Mesendoderm (in vitro differentiated cells): ENCODE measurements around the gene ABLIM3.

Experiments
- DNase-seq: peaks from one replicate; pipeline ENCODE4 v3.0.0; 2013
- H2AK5ac ChIP-seq: 2 replicates; pipeline ENCODE4 v1.6.1; 2013; ENCODE audit warnings: low read length, inconsistent platforms
- H2BK120ac ChIP-seq: 2 replicates; pipeline ENCODE4 v1.6.1; 2013; ENCODE audit warnings: low read depth, mild to moderate bottlenecking, low read length, moderate library complexity, mixed read lengths
- H2BK15ac ChIP-seq: replicated peaks from 2 replicates; pipeline ENCODE4 v1.6.1; 2013; ENCODE audit warnings: low read depth, mild to moderate bottlenecking, moderate library complexity
- H2BK5ac ChIP-seq: 2 replicates; pipeline ENCODE4 v1.6.1; 2013; ENCODE audit warnings: low read length, inconsistent platforms
- H3K18ac ChIP-seq: 2 replicates; pipeline ENCODE4 v1.6.1; 2013; ENCODE audit warnings: mild to moderate bottlenecking, low read length, mixed read lengths
- H3K23ac ChIP-seq: one replicate; pipeline ENCODE4 v1.6.1; 2013; ENCODE audit warnings: low read length
- H3K27ac ChIP-seq: 2 replicates; pipeline ENCODE4 v1.5.1; 2013; ENCODE audit warnings: low read depth, mild to moderate bottlenecking, inconsistent platforms, low read length, moderate library complexity
- H3K27me3 ChIP-seq: 2 replicates; pipeline ENCODE4 v1.6.1; 2013; ENCODE audit warnings: low read length, control low read depth, mild to moderate bottlenecking, inconsistent platforms; ENCODE audit not compliant: insufficient read depth, poor library complexity
- H3K36me3 ChIP-seq: 2 replicates; pipeline ENCODE4 v1.6.1; 2013; ENCODE audit warnings: low read length, inconsistent platforms; ENCODE audit not compliant: control insufficient read depth, insufficient read depth
- H3K4ac ChIP-seq: one replicate; pipeline ENCODE4 v1.6.1; 2013; ENCODE audit warnings: low read depth, mild to moderate bottlenecking, low read length, moderate library complexity
- H3K4me1 ChIP-seq: 2 replicates; pipeline ENCODE4 v1.6.1; 2013; ENCODE audit warnings: low read depth, low read length, inconsistent platforms; ENCODE audit not compliant: control insufficient read depth
- H3K4me2 ChIP-seq: 2 replicates; pipeline ENCODE4 v1.6.1; 2013; ENCODE audit warnings: low read length
- H3K4me3 ChIP-seq: 2 replicates; pipeline ENCODE4 v1.5.1; 2013; ENCODE audit warnings: mild to moderate bottlenecking, low read length
- H3K56ac ChIP-seq: one replicate; pipeline ENCODE4 v1.6.1; 2013; ENCODE audit warnings: low read length
- H3K79me1 ChIP-seq: 2 replicates; pipeline ENCODE4 v1.6.1; 2013; ENCODE audit warnings: low read length, inconsistent platforms
- H3K79me2 ChIP-seq: 2 replicates; pipeline ENCODE4 v1.6.1; 2013; ENCODE audit warnings: mild to moderate bottlenecking, low read length; ENCODE audit not compliant: control insufficient read depth, insufficient read depth
- H3K9ac ChIP-seq: 2 replicates; pipeline ENCODE4 v1.6.1; 2013; ENCODE audit warnings: low read length, inconsistent platforms
- H4K5ac ChIP-seq: one replicate; pipeline ENCODE4 v1.6.1; 2013; ENCODE audit warnings: low read length
- H4K8ac ChIP-seq: one replicate; pipeline ENCODE4 v1.6.1; 2013; ENCODE audit warnings: low read depth, mild to moderate bottlenecking, control low read depth, low read length, moderate library complexity
- WGBS: extraction: QIAGEN DNeasy Blood & Tissue Kit; methylation state at CpG from one replicate; pipeline ENCODE4 v1.1.7; 2013; ENCODE audit warnings: low lambda C conversion rate, missing lambda C conversion rate; ENCODE audit not compliant: insufficient coverage; ENCODE audit errors: extremely low coverage; 5-methylcytosine and 5-hydroxymethylcytosine counted together

The ABLIM3 gene

DNA sequence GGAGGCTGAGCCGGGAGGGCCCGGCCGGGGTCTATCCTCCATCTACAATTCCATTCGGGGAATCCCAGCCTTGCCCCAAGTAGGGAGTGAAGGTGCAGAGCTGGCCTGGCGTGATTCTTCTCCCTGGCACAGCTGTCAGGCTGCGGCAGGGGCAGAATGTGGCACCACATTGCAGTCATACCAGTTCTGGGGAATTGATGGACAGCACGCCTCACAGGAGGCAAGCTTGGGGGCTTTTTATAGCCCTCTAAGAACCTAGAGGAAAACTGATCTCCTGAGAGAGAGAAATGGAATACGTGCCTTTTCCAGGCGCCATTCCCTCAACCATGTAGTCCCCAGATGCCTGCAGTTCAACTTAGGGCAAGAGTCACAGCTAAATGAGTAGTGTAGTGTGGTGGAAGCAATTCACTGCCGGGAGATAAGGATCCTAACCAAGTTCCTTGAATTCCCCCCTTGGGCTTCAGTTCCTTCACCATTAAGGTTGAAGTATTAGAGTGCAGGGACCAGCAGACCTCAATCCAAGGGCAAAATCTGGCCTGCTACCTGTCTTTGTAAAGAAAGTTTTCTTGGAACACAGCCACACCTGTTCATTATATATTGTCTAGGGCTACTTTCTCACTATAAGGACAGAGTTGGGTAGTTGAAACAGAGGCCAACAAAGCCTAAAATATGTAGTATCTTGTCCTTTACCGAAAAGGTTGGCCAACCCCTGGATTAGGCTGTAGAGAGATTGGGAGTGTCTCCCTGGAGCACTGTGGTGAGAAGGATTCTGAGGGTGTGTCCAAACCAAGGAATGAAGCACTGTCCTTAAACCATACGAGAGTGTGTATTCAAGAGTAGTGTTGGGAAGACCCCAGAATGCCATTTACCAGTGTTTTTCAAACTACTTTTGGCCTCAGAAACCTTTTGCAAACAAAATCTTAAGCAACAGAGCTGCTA, 141.0 kb downstream of the ABLIM3 start:
- no peak overlapping the region for H2BK15ac ChIP-seq

DNA sequence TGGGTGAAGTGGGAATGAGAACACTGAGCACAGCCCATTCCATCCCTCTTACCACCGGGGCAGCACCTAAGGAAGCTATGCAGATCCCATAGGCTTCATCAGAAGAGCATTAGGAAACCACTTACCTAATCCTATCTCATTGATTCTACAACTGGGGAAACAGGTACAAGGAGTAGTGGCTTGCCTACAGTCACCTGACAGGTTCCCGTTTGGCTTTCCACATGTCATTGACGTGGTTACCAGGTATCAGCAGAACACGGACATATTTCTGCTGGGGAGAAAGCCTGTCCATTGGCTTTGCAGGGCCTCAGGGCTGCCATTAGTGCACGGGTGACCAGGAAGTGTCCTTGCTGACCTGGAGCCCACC, 141.7 kb downstream of the ABLIM3 start:
- no peak overlapping the region for H3K23ac ChIP-seq
- no peaks in the 10 kb centered on the region for H3K79me2 ChIP-seq
- H3K4me1 ChIP-seq: no peaks in the 10 kb centered on the region

More for the DNA sequence above, 141.0 kb downstream of the ABLIM3 start:
- Histone ChIP-seq H3K4me1 (no peaks in the 10 kb centered on the region), H2BK120ac (no peak overlapping the region), H3K27ac (no peak overlapping the region), H3K23ac (no peak overlapping the region), H3K36me3 (no peaks in the 10 kb centered on the region), H3K4me2 (no peak overlapping the region), H4K8ac (no peak overlapping the region), H3K4ac (no peak overlapping the region), H3K9ac (no peak overlapping the region), H2BK5ac (no peak overlapping the region), H3K27me3 (no peaks in the 10 kb centered on the region), H3K79me2 (no peaks in the 10 kb centered on the region), H3K4me3 (no peak overlapping the region), H4K5ac (no peak overlapping the region), H3K79me1 (no peaks in the 10 kb centered on the region), H3K18ac (no peak overlapping the region), H3K56ac (no peak overlapping the region), H2AK5ac (no peak overlapping the region)
- DNase-seq: no peak
- WGBS: no CpG with 5 or more reads among the region's 12 CpGs

DNA sequence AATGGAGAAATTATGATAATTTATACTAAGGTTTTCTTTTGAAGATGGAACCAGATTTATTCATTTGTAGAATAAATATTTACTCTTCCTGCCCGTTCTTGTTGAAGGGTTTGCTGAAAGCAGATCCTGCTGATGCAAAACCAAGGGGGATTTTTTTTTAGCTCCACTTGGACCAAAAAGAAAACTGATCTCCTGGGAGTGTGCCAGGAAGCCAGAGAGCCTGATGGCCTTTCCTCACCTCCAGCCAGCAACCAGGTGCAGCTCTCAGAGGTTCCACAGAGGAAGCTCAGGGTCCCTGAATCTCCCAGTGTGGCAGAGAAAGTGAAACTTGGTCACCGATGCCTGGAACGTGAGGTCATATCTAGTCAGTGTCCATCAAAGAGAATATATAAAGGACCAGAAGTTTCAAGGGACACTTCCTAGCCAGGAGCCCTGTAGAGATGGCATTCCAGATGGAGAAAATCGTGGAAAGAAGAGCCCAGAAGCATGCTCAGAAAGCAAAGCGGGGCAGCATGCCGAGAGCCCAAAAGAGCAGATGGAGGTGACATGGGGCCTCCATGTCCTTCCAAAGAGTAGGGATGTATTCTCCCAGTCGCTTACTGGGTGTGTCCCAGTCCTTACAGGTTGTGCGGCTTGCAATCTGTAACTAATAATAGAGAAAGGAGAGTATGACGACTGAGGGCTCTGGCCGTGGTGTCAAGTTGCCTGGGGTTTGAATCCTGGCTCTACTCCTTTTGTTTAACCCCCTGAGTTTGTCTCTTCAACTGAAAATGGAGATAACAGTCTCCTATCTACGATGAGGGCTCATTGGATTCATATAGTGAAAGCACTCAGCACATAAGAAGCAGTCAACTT, 142.6 kb downstream of the ABLIM3 start:
- H2AK5ac ChIP-seq: no peak overlapping the region
- H4K5ac ChIP-seq: no peak overlapping the region
- no peak overlapping the region for H3K4ac ChIP-seq
- no peak overlapping the region for H3K23ac ChIP-seq
- WGBS: no CpG with 5 or more reads among the region's 11 CpGs
- no peaks in the 10 kb centered on the region for H3K27me3 ChIP-seq
- H4K8ac ChIP-seq: no peak overlapping the region
- H2BK15ac ChIP-seq: no peak overlapping the region
- no peaks in the 10 kb centered on the region for H3K4me1 ChIP-seq
- no peak overlapping the region for H3K4me3 ChIP-seq
- no peak for DNase-seq
- no peaks in the 10 kb centered on the region for H3K79me1 ChIP-seq
- H2BK5ac ChIP-seq: no peak overlapping the region
- H3K36me3 ChIP-seq: no peaks in the 10 kb centered on the region
- no peak overlapping the region for H3K27ac ChIP-seq
- no peak overlapping the region for H3K4me2 ChIP-seq
- H3K9ac ChIP-seq: no peak overlapping the region
- H2BK120ac ChIP-seq: no peak overlapping the region
- H3K56ac ChIP-seq: no peak overlapping the region
- H3K79me2 ChIP-seq: no peaks in the 10 kb centered on the region
- H3K18ac ChIP-seq: no peak overlapping the region

More for the DNA sequence above, 141.7 kb downstream of the ABLIM3 start:
- H3K4me2 ChIP-seq: no peak overlapping the region
- H2BK120ac ChIP-seq: no peak overlapping the region
- no peak overlapping the region for H4K5ac ChIP-seq
- no CpG with 5 or more reads among the region's 5 CpGs for WGBS
- H3K9ac ChIP-seq: no peak overlapping the region
- no peak overlapping the region for H2BK5ac ChIP-seq
- no peak overlapping the region for H2AK5ac ChIP-seq
- H3K27me3 ChIP-seq: no peaks in the 10 kb centered on the region
- H3K4ac ChIP-seq: no peak overlapping the region
- no peak for DNase-seq
- H4K8ac ChIP-seq: no peak overlapping the region
- no peak overlapping the region for H3K27ac ChIP-seq
- H3K56ac ChIP-seq: no peak overlapping the region
- H3K18ac ChIP-seq: no peak overlapping the region
- H2BK15ac ChIP-seq: no peak overlapping the region
- no peaks in the 10 kb centered on the region for H3K36me3 ChIP-seq
- no peak overlapping the region for H3K4me3 ChIP-seq
- H3K79me1 ChIP-seq: no peaks in the 10 kb centered on the region

DNA sequence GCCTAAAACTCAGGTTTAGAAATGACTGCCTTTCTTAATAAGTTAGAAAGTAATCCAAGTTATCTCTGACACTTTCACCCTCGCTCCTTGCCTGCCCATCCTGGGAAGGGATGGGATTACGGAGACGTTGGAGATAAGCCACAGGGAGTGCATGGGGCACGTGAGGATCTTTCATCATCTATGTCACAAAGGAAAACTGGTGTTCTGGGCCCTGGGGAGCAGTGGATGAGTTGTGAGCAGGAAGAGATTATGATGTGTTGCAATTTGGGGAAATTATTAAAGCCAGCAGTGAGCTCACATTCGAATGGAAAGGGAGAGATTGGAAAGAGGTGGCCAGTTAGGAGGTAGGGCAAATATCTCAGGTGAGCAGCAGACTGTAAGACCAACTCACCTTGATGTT, 143.2 kb downstream of the ABLIM3 start:
- Histone ChIP-seq H3K79me1 (no peaks in the 10 kb centered on the region), H3K4me2 (no peak overlapping the region), H3K4me1 (no peaks in the 10 kb centered on the region), H3K27me3 (no peaks in the 10 kb centered on the region), H3K36me3 (no peaks in the 10 kb centered on the region), H3K4me3 (no peak overlapping the region), H3K79me2 (no peaks in the 10 kb centered on the region), H4K8ac (no peak overlapping the region), H3K27ac (no peak overlapping the region), H2BK120ac (no peak overlapping the region), H3K18ac (no peak overlapping the region), H2AK5ac (no peak overlapping the region), H4K5ac (no peak overlapping the region), H3K9ac (no peak overlapping the region), H2BK15ac (no peak overlapping the region), H3K23ac (no peak overlapping the region), H2BK5ac (no peak overlapping the region), H3K56ac (no peak overlapping the region), H3K4ac (no peak overlapping the region)
- peak; percentile 59 for DNase-seq
- no CpG with 5 or more reads among the region's 5 CpGs for WGBS

DNA sequence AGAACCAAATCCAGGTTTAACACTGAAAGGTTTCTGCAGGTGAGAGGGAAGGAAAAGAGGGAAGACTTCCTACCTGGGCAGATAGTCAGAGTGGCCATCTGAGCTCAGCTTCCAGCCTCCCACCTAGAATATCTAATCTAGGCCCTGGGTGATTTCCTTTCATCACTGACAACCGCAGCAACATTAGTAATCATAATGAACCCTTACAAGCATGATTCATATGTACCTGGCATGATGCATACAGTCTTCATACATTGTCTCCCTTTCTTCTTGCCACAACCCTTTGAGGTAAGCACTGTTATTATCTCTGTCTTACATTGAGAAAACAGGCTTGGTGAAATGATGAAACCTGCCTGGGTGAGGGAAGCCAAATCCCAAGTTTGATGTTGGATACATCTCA, 143.9 kb downstream of the ABLIM3 start:
- Histone ChIP-seq H3K4me1 (no peaks in the 10 kb centered on the region), H4K8ac (no peak overlapping the region), H3K4me3 (no peak overlapping the region), H2BK5ac (no peak overlapping the region), H3K79me1 (no peaks in the 10 kb centered on the region), H3K27me3 (no peaks in the 10 kb centered on the region), H3K56ac (no peak overlapping the region), H3K4me2 (no peak overlapping the region), H3K27ac (no peak overlapping the region), H3K36me3 (no peaks in the 10 kb centered on the region), H3K4ac (no peak overlapping the region), H3K18ac (no peak overlapping the region), H3K23ac (no peak overlapping the region), H2BK120ac (no peak overlapping the region), H2AK5ac (no peak overlapping the region), H2BK15ac (no peak overlapping the region), H3K9ac (no peak overlapping the region), H4K5ac (no peak overlapping the region), H3K79me2 (no peaks in the 10 kb centered on the region)
- no peak for DNase-seq
- WGBS: no CpG with 5 or more reads among the region's 1 CpG
